GM12878 (cell line): ENCODE data around the gene GBA3. TPM values are rescaled to one million over a fixed set of nuclear protein-coding genes. Genes with fewer than 3 reads are reported as not detected.

Source experiments
- ATAC-seq: fragments of 200-7000 bp; cut with Tn5 transposase; 3 replicates; pipeline ENCODE4 v1.9.1; 2020; ENCODE audit warnings: mild to moderate bottlenecking, moderate library complexity
- BruUV-seq: library from RNA; stranded (reverse); fragments of 400-500 nt; replicated peaks from 2 replicates; lab custom pipeline; 2021; lab: Mats Ljungman, UMichigan
- CTCF ChIA-PET: fragments of 300-600 bp; sonication (Branson Sonifier 250); formaldehyde crosslinking; extraction: SDS; loops from one replicate; lab custom pipeline; 2021; ENCODE audit warnings: inconsistent platforms; lab: Yijun Ruan, JAX
- POLR2A ChIA-PET: fragments of 350-600 bp; formaldehyde crosslinking; extraction: SDS; loops from one replicate; lab custom pipeline; 2021; ENCODE audit warnings: inconsistent platforms; lab: Charles Lee
- RAD21 ChIA-PET: fragments of 300-600 bp; sonication (Branson Sonifier 250); formaldehyde crosslinking; loops from one replicate; lab custom pipeline; 2023; ENCODE audit warnings: antibody characterized with exemption; ENCODE audit not compliant: unreplicated experiment; lab: Charles Lee
- SMC1A ChIA-PET: fragments of 300-600 bp; sonication (Branson Sonifier 250); formaldehyde crosslinking; loops from one replicate; lab custom pipeline; 2023; ENCODE audit not compliant: unreplicated experiment, uncharacterized antibody; lab: Charles Lee
- DNase-seq: peaks from one replicate; pipeline ENCODE4 v3.0.0-alpha.2; 2011; ENCODE audit warnings: low read depth, low spot score
- FAIRE-seq: peaks from 3 replicates; lab custom pipeline; 2011; peaks lifted over from hg19 to GRCh38; lab: Jason Lieb, UNC
- H2AFZ ChIP-seq: 2 replicates; pipeline ENCODE4 v1.6.0; 2011; ENCODE audit warnings: low read depth, low read length, control low read depth; ENCODE audit not compliant: control insufficient read depth
- H3K27ac ChIP-seq: 2 replicates; pipeline ENCODE4 v1.5.1; 2011; ENCODE audit warnings: control low read depth; ENCODE audit not compliant: control insufficient read depth, insufficient read depth
- H3K27me3 ChIP-seq, 2 experiments: replicated peaks in 1 of 2; 2 replicates each; pipeline versions ENCODE4 v1.6.0 to v1.6.1; 2011; ENCODE audit warnings: low read length in 1 of 2; ENCODE audit not compliant: control insufficient read depth in 2 of 2, insufficient read depth in 2 of 2
- H3K36me3 ChIP-seq, 2 experiments: 2 replicates each; pipeline ENCODE4 v1.5.1; 2011; ENCODE audit warnings: low read length in 1 of 2; ENCODE audit not compliant: control insufficient read depth in 2 of 2, insufficient read depth in 2 of 2
- H3K4me1 ChIP-seq: 2 replicates; pipeline ENCODE4 v1.6.1; 2011; ENCODE audit warnings: mild to moderate bottlenecking, low read length, moderate library complexity, mixed read lengths; ENCODE audit not compliant: control insufficient read depth, insufficient read depth
- H3K4me2 ChIP-seq: 2 replicates; pipeline ENCODE4 v1.6.0; 2011; ENCODE audit warnings: control low read depth; ENCODE audit not compliant: control insufficient read depth, insufficient read depth
- H3K4me3 ChIP-seq: fragments of 200-600 bp; sonication (generic); 2 replicates; pipeline ENCODE4 v1.5.1; 2016
- H3K79me2 ChIP-seq: 2 replicates; pipeline ENCODE4 v1.6.0; 2011; ENCODE audit warnings: low read length; ENCODE audit not compliant: control insufficient read depth, insufficient read depth
- H3K9ac ChIP-seq: 2 replicates; pipeline ENCODE4 v1.8.0; 2011; ENCODE audit warnings: low read length, control low read depth, mixed read lengths; ENCODE audit not compliant: control insufficient read depth, insufficient read depth
- H3K9me3 ChIP-seq: replicated peaks from 3 replicates; pipeline ENCODE4 v1.5.1; 2011; ENCODE audit warnings: mild to moderate bottlenecking, low read length; ENCODE audit not compliant: control insufficient read depth, insufficient read depth
- H4K20me1 ChIP-seq: 2 replicates; pipeline ENCODE4 v1.6.0; 2011; ENCODE audit not compliant: control insufficient read depth, insufficient read depth
- BHLHE40 ChIP-seq, 2 experiments: fragments of 450-650 bp in 1 of 2; IDR thresholded peaks; 2 replicates each; pipeline ENCODE4 v1.6.1; 2011 to 2017; ENCODE audit warnings: low read depth in 2 of 2, borderline replicate concordance in 1 of 2, improper control_type of control experiment in 1 of 2, low read length in 1 of 2, mild to moderate bottlenecking in 1 of 2
- BRCA1 ChIP-seq: IDR thresholded peaks from 2 replicates; pipeline ENCODE4 v1.6.1; 2011; ENCODE audit warnings: low read depth, low read length, improper control_type of control experiment
- CBFB ChIP-seq: IDR thresholded peaks from 2 replicates; pipeline ENCODE4 v1.6.1; 2016; ENCODE audit warnings: antibody characterized with exemption, low read depth
- CTCF ChIP-seq, 3 experiments: IDR thresholded peaks in 2 of 3; conservative IDR thresholded peaks in 1 of 3; 2 replicates each; pipeline ENCODE4 v1.5.1; 2011; ENCODE audit warnings: low read depth in 3 of 3, low read length in 3 of 3, mild to moderate bottlenecking in 3 of 3, control low read depth in 2 of 3, moderate library complexity in 2 of 3, inconsistent platforms in 1 of 3, mixed read lengths in 1 of 3; ENCODE audit not compliant: control insufficient read depth in 2 of 3, insufficient read depth in 1 of 3; ENCODE audit errors: extremely low read depth in 1 of 3
- E2F4 ChIP-seq: IDR thresholded peaks from 2 replicates; pipeline ENCODE4 v1.6.1; 2012; ENCODE audit warnings: low read depth, low read length, improper control_type of control experiment
- HDGF ChIP-seq: fragments of 450-650 bp; IDR thresholded peaks from 2 replicates; pipeline ENCODE4 v1.6.1; 2016; ENCODE audit warnings: antibody characterized with exemption
- IKZF1 ChIP-seq: fragments of 450-650 bp; conservative IDR thresholded peaks from 2 replicates; pipeline ENCODE4 v1.6.1; 2017; ENCODE audit warnings: antibody characterized with exemption, mild to moderate bottlenecking
- IKZF2 ChIP-seq, 2 experiments: fragments of 450-650 bp; IDR thresholded peaks; 2 replicates each; pipeline ENCODE4 v1.6.1; 2017; ENCODE audit warnings: mild to moderate bottlenecking in 2 of 2, moderate library complexity in 2 of 2
- MEF2A ChIP-seq: IDR thresholded peaks from 2 replicates; pipeline ENCODE4 v1.6.1; 2011; ENCODE audit warnings: low read depth, mild to moderate bottlenecking, low read length, moderate library complexity; ENCODE audit not compliant: insufficient read depth
- MTA2 ChIP-seq: fragments of 450-650 bp; IDR thresholded peaks from 2 replicates; pipeline ENCODE4 v1.6.1; 2016; ENCODE audit warnings: low read depth, mild to moderate bottlenecking, moderate library complexity
- MYC ChIP-seq: IDR thresholded peaks from 2 replicates; pipeline ENCODE4 v1.6.1; 2011; ENCODE audit warnings: mild to moderate bottlenecking, low read length, moderate library complexity, inconsistent platforms; ENCODE audit not compliant: insufficient read depth, insufficient replicate concordance, insufficient read length, severe bottlenecking
- RB1 ChIP-seq: fragments of 450-650 bp; formaldehyde crosslinking; IDR thresholded peaks from 2 replicates; pipeline ENCODE4 v1.6.1; 2017; ENCODE audit warnings: mild to moderate bottlenecking, borderline replicate concordance
- RCOR1 ChIP-seq: conservative IDR thresholded peaks from 2 replicates; pipeline ENCODE4 v1.6.1; 2012; ENCODE audit warnings: low read depth, low read length, improper control_type of control experiment
- RELB ChIP-seq: fragments of 450-650 bp; IDR thresholded peaks from 2 replicates; pipeline ENCODE4 v1.6.1; 2017; ENCODE audit warnings: low read depth, mild to moderate bottlenecking, moderate library complexity
- SREBF1 ChIP-seq: IDR thresholded peaks from 2 replicates; pipeline ENCODE4 v1.6.1; 2012; ENCODE audit warnings: mild to moderate bottlenecking, low read length
- STAT1 ChIP-seq: fragments of 450-650 bp; conservative IDR thresholded peaks from 2 replicates; pipeline ENCODE4 v1.6.1; 2014; ENCODE audit warnings: antibody characterized with exemption, mild to moderate bottlenecking
- ZNF207 ChIP-seq: fragments of 450-650 bp; IDR thresholded peaks from 2 replicates; pipeline ENCODE4 v1.6.1; 2014; ENCODE audit warnings: antibody characterized with exemption, mild to moderate bottlenecking, borderline replicate concordance
- ZNF217 ChIP-seq: fragments of 450-650 bp; IDR thresholded peaks from 2 replicates; pipeline ENCODE4 v1.6.1; 2017; ENCODE audit warnings: antibody characterized with exemption, mild to moderate bottlenecking
- ZNF274 ChIP-seq: IDR thresholded peaks from one replicate; pipeline ENCODE4 v1.8.0; 2011; ENCODE audit not compliant: insufficient read length, insufficient read depth
- WGBS: methylation state at CpG from one replicate; pipeline ENCODE4 v1.1.6; 2016; ENCODE audit warnings: low lambda C conversion rate; ENCODE audit not compliant: insufficient replicate concordance, insufficient coverage; ENCODE audit errors: missing lambda C conversion rate; 5-methylcytosine and 5-hydroxymethylcytosine counted together
- in situ Hi-C: fragments of 300-500 bp; cut with MboI; formaldehyde crosslinking; loops from 9 replicates; pipeline ENCODE4 v1.14.3; 2018; ENCODE audit warnings: mixed read lengths
- intact Hi-C: fragments of 100-400 bp; cut with micrococcal nuclease; formaldehyde crosslinking; loops from one replicate; pipeline ENCODE4 v1.14.2; 2022; ENCODE audit not compliant: unreplicated experiment
- polyA plus RNA-seq, 11 experiments: library from polyadenylated mRNA; depleted of rRNA in 4 of 11; unstranded in 6 of 11; stranded (reverse) in 5 of 11; fragments of >200 nt; fragmentation: Nextera tagmentation in 4 of 11; fragmentation: Illumina TruSeq in 1 of 11; extraction: Ambion mirVana in 4 of 11; extraction: Trizol in 1 of 11; gene quantifications; 1 replicate in 1 of 11; 2 replicates in 10 of 11; pipeline versions ENCODE4 v1.2.1 to v1.2.3, GENCODE V29; 2011 to 2016; ENCODE audit warnings: inconsistent platforms in 2 of 11, missing spikeins in 2 of 11, low read depth in 1 of 11
- total RNA-seq, 4 experiments: library from RNA; depleted of rRNA in 3 of 4; stranded (reverse); fragments of >200 nt in 3 of 4; fragmentation: Illumina TruSeq in 1 of 4; extraction: Trizol in 1 of 4; gene quantifications; 2 replicates each; pipeline versions ENCODE4 v1.2.1 to v1.2.3, GENCODE V29; 2013 to 2021

The GBA3 gene
- total and polyA plus RNA-seq, 10 of the 15 experiments (the other 5 are each of a cell fraction or from before 2014, with no cell fraction given): 0.10 to 7.2 (median 0.27) TPM

GRCh38 chr4:22764183-22764582, 71.4 kb downstream of the GBA3 start:
- H4K20me1 ChIP-seq: no peaks in the 10 kb centered on the region
- H3K27me3 ChIP-seq: no peaks in the 10 kb centered on the region
- no peak overlapping the region for H3K9ac ChIP-seq
- ChIA-PET CTCF (interaction anchor here (0.6 to 1.5 kb wide), 5 partner anchors 15 to 76 kb away, joined by 3 to 4 read pairs (median 3); no protein-coding TSS in a partner anchor), POLR2A (interaction anchor here (1.5 to 1.6 kb wide), 2 partner anchors 20 to 86 kb away, joined by 3 to 5 read pairs; no protein-coding TSS in a partner anchor), RAD21 (no interaction called here), SMC1A (interaction anchor here (1.0 to 8.9 kb wide), 6 partner anchors 17 to 151 kb away, joined by 3 to 77 read pairs (median 4); no protein-coding TSS in a partner anchor)
- no peaks in the 10 kb centered on the region for H3K36me3 ChIP-seq
- H3K4me1 ChIP-seq: no peaks in the 10 kb centered on the region
- H3K9me3 ChIP-seq: no peaks in the 10 kb centered on the region
- BruUV-seq: no TSS peak
- intact Hi-C loops: no loop called here
- FAIRE-seq (no peak), DNase-seq (no peak), ATAC-seq (peak; percentile 65)
- H2AFZ ChIP-seq: no peak overlapping the region
- no peak overlapping the region for H3K27ac ChIP-seq
- in situ Hi-C loops: no loop called here
- WGBS: 72% methylated on average over 3 of the region's 3 CpGs
- H3K4me3 ChIP-seq: no peak overlapping the region
- no peak overlapping the region for H3K4me2 ChIP-seq
- no peaks in the 10 kb centered on the region for H3K79me2 ChIP-seq
- TF ChIP-seq BHLHE40 (IDR thresholded peaks at IDR 0.05; ENCODE audit: borderline replicate concordance in 1 of 2, low read depth in 2 of 2, low read length in 1 of 2): no peak
- TF ChIP-seq E2F4: no peak
- TF ChIP-seq SREBF1: no peak
- TF ChIP-seq IKZF1: peak; percentile 76
- no peak for TF ChIP-seq MYC
- peak; percentile 82 for TF ChIP-seq MTA2
- TF ChIP-seq BRCA1: no peak
- no peak for TF ChIP-seq CTCF (IDR thresholded peaks at IDR 0.05 in 2 of 3, conservative IDR thresholded peaks at IDR 0.05 in 1 of 3; ENCODE audit: control insufficient read depth in 2 of 3, extremely low read depth in 1 of 3, insufficient read depth in 1 of 3, low read depth in 3 of 3, low read length in 3 of 3)
- TF ChIP-seq ZNF274: no peak
- TF ChIP-seq RELB: peak; percentile 54; the same call in 1 of the 2 replicates
- no peak for TF ChIP-seq RCOR1
- TF ChIP-seq RB1: no peak
- TF ChIP-seq ZNF217: no peak
- TF ChIP-seq ZNF207: no peak
- TF ChIP-seq STAT1: no peak
- TF ChIP-seq MEF2A: no peak
- TF ChIP-seq IKZF2 (IDR thresholded peaks at IDR 0.05): peak; percentile 80 to 84; a peak in 3 of 4 replicates
- TF ChIP-seq CBFB: no peak
- TF ChIP-seq HDGF: no peak
